Measurements from ENCODE around the gene ASAH2B.
A peak's percentile ranks its signal among the peaks of the same experiment; 100 is the strongest.
"Not testable (repeated sequence)": the region's sequence is repeated elsewhere in the genome, so short reads cannot be mapped to it uniquely, and the experiment has no call there.

Gene ASAH2B

GRCh38 chr10:50739618-50740292 is at the start of gene ASAH2B:
ASAH2B (plus strand) TSS chr10:50739936; CDS start chr10:50745131, 5,195 bp downstream.
- DNase-seq (ENCODE audit: low read depth): peak; percentile 53

GRCh38 chr10:50697819-50698218 is 41.9 kb upstream of the ASAH2B start:
- DNase-seq (ENCODE audit: low read depth): not testable (repeated sequence)

DNA sequence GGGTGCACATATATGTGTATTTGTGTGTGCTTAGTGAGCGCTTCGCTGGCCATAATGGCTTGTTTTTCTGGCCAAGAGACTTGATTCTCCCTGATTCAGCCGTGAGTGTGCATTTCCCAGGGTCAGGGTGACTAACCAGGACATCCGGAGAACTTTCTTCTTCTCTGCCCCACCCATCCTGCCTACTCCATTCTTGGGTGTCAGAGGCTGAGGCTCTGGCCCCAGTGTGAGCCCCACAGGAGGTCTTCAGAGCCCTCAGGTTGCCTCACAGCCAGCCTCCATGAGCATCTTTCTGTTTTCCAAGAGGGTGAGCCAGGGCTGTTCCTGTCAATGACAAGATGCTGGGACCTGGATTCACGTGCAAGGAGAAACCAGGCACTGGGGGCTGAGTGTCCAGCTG is 37.8 kb upstream of the ASAH2B start:
- DNase-seq (ENCODE audit: low read depth): not testable (repeated sequence)

DNA sequence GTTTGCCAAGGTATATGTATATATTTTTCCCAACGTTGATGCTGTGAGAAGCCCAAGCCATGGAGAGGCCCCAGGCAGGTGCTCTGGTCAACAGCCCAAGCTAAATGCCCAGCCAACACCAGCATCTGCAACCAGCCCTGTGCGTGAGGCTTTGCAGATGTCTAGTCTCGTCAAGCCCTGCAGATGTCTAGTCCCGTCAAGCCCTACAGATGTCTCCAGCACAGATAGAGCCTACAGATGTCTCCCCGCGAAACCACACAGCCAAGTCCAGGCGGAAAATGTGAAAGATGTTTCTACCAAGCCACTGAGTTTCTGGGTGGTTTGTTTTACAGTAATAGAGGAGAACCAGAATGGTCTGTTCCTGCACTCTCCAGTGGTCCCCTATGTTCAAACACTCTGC is 36.7 kb upstream of the ASAH2B start:
- not testable (repeated sequence) for DNase-seq (ENCODE audit: low read depth)

- DNase-seq (ENCODE audit: low read depth): peak; percentile 0
These were observed 35.2 kb upstream of the ASAH2B start for GRCh38 chr10:50704436-50705079.

DNA sequence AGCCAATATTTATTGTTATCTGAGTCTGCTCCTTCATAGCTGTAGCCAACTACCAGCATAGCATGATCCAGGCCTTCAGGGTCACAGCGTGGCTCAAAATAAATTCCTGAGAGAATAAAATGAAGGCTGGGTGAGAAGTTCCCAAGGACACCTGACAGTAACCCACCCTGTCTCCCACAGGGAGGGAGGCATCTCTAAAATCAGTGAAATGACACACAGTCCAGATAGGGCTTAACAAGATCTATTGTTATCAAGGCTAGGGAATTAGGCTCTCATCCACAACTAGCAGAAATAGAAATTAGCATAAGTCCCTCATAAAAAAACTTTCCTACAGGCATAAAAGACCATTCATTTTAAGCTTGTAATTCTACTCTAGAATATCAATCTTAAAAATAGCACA is 33.7 kb upstream of the ASAH2B start:
- DNase-seq (ENCODE audit: low read depth): not testable (repeated sequence)

DNA sequence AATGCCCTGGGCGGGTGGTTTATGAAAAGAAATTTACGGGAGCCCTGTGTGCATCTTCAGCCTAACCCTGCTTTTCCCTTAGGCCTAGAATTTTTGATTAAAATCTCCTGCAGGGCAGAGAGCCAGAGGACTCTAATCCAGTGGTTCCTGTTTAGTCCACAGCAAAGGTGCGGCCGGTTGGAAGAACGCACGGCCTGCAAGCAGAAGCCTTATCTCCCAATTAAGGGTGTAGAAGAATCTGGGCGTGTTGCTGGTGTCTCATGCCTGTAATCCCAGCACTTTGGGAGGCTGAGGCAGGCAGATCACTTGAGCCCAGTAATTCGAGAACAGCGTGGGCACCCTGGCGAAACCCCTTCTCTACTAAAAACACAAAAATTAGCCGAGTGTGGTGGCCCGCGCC is 29.5 kb upstream of the ASAH2B start:
- not testable (repeated sequence) for DNase-seq (ENCODE audit: low read depth)

DNA sequence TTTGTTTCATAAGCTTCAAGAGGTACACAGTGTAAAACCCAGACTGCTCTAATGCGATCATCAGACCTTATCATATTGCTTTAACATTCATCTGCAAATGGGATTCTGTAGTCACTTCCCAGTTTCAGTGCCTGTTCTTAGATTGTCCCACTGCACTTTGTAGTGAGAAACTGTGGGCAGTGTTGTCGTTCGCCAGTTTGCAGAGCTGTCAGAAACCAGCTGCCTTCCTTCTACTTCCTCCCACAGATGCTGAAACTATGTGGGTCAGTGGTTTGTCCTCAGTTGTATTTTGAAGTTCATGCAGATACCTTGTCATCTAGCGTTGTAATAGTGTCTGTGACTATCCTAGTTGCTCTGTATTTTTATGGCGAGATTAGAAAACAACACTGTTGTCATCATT is 15.9 kb upstream of the ASAH2B start:
- DNase-seq (ENCODE audit: low read depth): not testable (repeated sequence)

DNA sequence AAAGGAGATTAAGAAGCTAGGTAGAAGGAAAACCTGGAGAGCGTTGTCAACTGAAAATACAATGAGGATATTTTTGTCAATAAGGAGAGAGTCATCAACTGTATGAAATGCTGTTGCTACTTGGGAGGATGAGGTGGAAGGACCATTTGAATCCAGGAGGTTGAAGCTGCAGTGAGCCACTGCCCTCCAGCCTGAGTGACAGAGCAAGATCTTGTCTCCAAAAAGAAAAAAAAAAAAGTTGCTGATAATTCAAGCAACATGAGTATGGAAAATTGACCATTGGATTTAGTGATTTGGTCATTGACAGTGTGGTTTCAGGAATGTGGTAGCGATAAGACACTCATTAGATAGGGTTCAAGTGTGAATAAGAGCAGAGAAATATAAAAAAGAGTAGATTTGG is 11.6 kb upstream of the ASAH2B start:
- not testable (repeated sequence) for DNase-seq (ENCODE audit: low read depth)

DNA sequence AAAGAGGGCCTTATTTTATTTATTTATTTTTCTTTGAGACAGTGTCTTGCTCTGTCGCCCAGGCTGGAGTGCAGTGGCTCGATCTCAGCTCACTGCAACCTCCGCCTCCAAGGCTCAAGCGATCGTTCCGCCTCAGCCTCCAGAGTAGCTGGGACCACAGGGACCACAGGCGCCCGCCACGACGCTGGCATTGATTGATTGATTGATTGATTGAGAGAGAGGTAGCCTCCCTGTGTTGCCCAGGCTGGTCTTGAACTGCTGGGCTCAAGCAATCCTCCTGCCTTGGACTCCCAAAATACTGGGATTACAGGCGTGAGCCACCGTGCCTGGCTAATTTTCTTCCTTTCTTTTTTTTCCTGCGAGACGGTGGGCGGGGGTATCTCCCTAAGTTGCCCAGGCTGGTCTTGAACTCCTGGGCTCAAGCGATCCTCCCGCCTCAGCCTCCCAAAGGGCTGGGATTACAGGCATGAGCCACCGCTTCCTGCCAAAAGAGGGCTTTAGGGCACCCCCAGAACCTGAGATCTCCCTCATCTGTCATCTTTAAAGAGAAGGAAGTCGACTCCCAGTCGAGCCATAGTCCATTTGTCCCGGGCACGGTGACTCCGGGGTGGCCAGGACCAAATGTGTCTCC is 634 bp upstream of the ASAH2B start:
- not testable (repeated sequence) for DNase-seq (ENCODE audit: low read depth)

GRCh38 chr10:50740293-50740648 is 535 bp downstream of the ASAH2B start:
- DNase-seq (ENCODE audit: low read depth): peak; percentile 20

DNA sequence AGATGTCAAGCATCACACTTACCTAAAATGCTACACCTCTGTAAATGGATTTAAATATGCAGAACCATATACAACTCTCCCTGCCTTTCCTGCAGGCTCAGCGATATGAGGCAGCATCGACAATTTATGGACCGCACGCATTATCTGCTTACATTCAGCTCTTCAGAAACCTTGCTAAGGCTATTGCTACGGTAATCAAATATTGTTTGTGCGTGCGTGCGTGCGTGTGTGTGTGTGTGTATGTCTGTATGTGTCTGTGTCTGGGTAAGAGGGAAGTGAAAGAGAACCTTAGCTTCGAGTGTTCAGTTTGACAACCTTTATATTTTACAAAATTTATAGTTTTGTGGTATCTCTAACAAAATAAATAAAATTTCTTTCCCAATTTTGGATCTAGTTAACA is 3.1 kb downstream of the ASAH2B start:
- DNase-seq (ENCODE audit: low read depth): not testable (repeated sequence)

DNA sequence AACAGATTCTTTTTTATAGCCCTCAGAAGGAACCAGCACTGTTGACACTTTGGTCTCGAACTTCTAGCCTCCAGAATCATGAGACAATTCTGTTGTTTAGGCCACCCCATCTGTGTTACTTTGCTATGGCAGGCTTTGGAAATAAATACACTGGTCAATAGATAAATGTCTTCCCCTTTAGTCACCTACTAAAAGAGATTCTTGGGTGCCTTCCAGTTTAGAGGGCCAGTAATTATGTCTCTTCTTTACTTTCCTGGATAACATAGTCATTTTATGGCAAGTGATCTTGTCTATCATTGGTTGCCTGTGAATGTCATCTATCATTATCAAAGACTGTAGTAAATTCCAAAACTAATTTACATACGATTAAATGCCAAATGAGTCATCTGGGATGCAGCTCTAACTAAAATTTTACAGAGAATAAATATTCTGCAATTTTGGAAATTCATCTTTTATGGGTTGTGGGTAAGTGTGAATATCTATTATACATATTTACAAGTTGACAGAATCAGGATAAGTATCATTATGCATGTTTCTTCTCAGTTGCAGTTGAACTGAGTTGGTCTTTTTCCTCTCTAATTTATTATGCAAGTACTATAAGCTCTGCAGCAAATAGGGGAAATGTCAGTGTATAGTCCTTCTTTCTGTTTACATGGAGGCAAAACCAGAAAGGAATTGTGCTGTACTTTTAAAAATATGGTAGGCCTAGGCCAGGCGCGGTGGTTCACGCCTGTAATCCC is 27.2 kb downstream of the ASAH2B start:
- peak; percentile 54 for DNase-seq (ENCODE audit: low read depth)

- DNase-seq (ENCODE audit: low read depth): not testable (repeated sequence)
These were observed 32.3 kb downstream of the ASAH2B start for GRCh38 chr10:50772042-50772441.

DNA sequence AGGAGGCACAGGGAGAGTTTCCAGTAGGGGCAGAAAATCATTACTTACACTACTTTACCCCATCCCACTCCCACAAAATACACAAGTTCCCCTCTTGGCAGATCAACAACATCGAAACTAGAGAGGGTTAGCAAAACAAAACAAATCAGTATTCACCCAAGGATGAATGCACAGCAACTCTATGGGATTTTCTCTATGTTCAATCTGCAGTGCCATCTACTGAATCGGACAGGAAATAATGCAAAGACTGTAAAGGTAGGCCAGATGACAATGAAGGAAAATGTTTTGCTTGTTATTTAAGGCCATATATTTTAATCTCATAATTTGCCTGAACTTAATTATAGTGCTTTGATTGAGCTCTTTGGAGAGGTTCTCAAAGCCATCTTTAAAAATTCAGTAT is 35.1 kb downstream of the ASAH2B start:
- not testable (repeated sequence) for DNase-seq (ENCODE audit: low read depth)

DNA sequence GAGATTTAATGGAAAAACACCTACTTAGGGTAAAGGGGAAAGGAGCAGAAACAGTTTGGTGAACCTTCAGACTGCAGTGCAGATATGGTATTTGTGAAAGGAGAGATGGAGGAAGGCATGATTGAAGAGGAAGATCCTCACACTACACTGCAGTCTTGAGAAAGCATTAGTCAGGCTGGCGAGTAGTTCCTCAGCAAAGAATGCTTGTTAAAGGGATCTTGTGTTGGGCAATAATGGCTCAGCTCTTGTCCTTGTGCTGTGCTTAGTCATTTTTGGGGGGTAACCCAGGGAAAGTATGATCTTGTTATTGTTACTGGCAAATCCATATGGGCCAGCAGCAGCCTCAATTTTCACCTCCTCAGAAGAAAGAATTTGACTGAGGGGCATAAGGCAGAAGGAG is 40.3 kb downstream of the ASAH2B start:
- DNase-seq (ENCODE audit: low read depth): not testable (repeated sequence)

- not testable (repeated sequence) for DNase-seq (ENCODE audit: low read depth)
These were observed 42.3 kb downstream of the ASAH2B start for GRCh38 chr10:50782017-50782416.

- DNase-seq (ENCODE audit: low read depth): not testable (repeated sequence)
These were observed 48.2 kb downstream of the ASAH2B start for GRCh38 chr10:50787962-50788361.

DNA sequence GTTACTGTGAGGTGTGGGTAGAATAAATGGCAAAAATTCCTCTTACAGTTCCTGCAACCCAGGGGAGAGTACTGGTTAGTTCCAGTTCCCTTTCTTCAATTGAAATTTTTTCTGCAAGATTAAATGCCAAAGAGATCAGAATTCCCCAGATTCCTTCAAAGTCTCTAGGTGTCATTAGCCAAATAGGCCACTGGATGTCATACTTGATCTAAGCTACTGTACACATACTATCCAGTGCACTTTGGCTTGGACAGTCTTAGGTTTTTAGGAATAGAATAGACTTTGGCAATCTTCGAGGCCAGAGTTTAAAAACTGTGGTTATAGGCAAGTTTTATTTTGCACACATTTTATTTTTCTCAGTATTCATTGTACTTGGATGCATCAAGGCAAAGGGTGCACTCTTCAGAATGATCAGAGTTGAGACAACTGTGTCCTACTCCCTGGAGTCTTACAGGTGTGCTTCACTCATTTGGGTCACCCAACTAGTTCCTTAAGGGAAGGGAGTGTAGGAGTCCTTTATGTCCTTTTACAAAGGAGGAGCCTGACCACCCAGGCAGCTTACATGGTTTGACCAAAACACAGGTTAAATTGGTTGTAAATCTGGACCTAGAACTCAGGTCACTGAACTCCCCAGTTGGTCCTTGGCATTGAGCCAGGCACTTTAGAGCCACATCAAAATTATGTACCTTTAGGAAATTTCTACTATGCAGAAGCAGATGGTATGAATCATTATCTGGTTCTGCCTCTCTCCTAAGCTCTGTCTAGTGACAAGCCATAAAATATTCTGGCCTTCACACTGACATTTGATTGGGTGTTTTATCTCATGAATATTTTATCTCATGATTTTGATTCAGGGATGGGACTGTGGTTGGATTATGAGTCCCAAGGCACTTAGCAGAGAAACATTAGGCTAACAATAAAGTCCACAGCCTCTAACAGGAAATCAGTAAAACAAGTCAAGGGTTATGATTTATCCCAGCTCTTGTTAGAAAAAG is 49.5 kb downstream of the ASAH2B start:
- DNase-seq (ENCODE audit: low read depth): no peak

GRCh38 chr10:50794490-50794889 is 54.8 kb downstream of the ASAH2B start:
- no peak for DNase-seq (ENCODE audit: low read depth)

GRCh38 chr10:50796693-50797092 is 57.0 kb downstream of the ASAH2B start:
- no peak for DNase-seq (ENCODE audit: low read depth)

Data from HS-5 (cell line).